ENCODE data around the gene FASTK. TPM values are rescaled to one million over a fixed set of nuclear protein-coding genes. Genes with fewer than 3 reads are reported as not detected.
A peak's percentile ranks its signal among the peaks of the same experiment; 100 is the strongest.

Gene FASTK
- total RNA-seq, 1 donor from 2014 or later, result 82.4 TPM

DNA sequence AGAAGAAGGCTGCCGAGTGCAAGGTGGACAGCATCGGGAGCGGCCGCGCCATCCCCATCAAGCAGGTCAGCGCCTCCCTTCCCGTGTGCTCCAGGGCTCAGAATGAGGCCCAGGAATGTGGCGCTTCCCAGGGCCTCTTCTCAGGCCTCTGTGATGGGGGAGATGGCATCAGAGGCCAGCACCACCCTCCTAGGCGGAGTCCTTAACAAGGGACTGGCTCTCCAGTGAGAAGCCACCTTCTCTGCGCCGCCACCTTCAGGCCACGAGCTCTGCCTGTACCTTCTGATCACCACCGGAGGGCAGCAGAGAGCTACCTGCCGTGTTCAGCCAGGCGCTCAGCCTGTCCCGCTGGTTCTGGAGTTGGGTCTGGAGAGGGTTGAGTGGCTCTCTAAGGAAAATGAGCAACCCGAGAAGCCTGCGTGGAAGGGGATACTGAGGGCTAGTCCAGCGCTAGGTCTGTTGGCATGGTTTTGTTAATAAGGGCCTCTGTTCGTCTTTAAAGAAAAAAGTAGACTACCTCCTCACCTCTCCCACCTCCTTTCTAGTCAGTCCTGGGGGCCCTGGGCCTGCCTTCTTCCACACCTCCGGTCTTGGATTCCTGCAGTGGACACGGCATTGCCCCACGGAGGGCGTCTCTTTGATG is 43.3 kb upstream of the FASTK start:
- H3K36me3 Mint-ChIP-seq (ENCODE audit: low read depth), result peaks cover 4% of the 10 kb centered on the region
- TF ChIP-seq, protein P1, sequence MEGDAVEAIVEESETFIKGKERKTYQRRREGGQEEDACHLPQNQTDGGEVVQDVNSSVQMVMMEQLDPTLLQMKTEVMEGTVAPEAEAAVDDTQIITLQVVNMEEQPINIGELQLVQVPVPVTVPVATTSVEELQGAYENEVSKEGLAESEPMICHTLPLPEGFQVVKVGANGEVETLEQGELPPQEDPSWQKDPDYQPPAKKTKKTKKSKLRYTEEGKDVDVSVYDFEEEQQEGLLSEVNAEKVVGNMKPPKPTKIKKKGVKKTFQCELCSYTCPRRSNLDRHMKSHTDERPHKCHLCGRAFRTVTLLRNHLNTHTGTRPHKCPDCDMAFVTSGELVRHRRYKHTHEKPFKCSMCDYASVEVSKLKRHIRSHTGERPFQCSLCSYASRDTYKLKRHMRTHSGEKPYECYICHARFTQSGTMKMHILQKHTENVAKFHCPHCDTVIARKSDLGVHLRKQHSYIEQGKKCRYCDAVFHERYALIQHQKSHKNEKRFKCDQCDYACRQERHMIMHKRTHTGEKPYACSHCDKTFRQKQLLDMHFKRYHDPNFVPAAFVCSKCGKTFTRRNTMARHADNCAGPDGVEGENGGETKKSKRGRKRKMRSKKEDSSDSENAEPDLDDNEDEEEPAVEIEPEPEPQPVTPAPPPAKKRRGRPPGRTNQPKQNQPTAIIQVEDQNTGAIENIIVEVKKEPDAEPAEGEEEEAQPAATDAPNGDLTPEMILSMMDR (conservative IDR thresholded peaks at IDR 0.05), result peak; percentile 99

DNA sequence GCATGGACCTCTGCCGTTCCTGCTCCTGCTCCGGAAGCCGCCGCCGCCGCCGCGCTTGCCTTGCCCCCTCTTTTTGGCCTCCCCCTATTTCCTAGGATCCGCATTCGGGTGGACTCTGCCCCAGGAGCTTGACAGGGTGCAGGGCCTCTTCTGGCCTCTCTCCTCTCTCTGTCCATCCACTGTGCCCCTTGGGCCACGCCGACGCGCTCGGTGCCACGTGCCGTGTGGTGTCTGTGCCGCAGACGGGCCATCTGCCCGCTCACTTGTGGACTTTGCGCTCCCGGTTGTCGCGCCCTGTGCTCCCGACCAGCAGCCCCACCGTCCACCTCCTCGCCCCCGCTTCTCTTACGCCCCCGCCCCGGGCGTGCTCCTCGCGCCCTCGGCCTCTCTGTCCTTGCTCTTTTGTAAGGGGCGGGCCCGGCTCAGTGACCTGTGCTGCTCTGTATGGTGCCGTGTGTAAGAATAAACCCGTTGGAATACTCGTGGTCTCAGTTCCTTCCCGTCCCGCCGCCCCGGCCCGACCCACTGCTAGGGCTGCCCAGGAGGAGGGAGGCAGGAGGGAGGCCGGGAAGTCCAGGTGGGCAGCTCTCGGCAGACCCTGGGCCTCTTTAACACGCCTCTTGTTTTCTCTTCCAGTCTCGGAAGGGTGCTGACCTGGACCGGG is 42.7 kb upstream of the FASTK start:
- peak overlapping the region; percentile 80 for H3K4me3 Mint-ChIP-seq
- no peaks in the 10 kb centered on the region for H3K27me3 Mint-ChIP-seq (ENCODE audit: low read depth)
- H3K9me3 Mint-ChIP-seq, result no peaks in the 10 kb centered on the region
- TF ChIP-seq, protein P1 (conservative IDR thresholded peaks at IDR 0.05), result no peak
- peaks cover 29% of the 10 kb centered on the region for H3K4me1 Mint-ChIP-seq
- DNase-seq (ENCODE audit: low read depth, low spot score), result no peak
- no peak overlapping the region for H3K27ac Mint-ChIP-seq (ENCODE audit: unreplicated experiment)
- peaks cover 4% of the 10 kb centered on the region for H3K36me3 Mint-ChIP-seq (ENCODE audit: low read depth)

More for the DNA sequence above, 43.3 kb upstream of the FASTK start:
- peak overlapping the region; percentile 80 for H3K4me3 Mint-ChIP-seq
- no peaks in the 10 kb centered on the region for H3K9me3 Mint-ChIP-seq
- H3K27me3 Mint-ChIP-seq (ENCODE audit: low read depth), result no peaks in the 10 kb centered on the region
- H3K27ac Mint-ChIP-seq (ENCODE audit: unreplicated experiment), result no peak overlapping the region
- H3K4me1 Mint-ChIP-seq, result peaks cover 29% of the 10 kb centered on the region
- DNase-seq (ENCODE audit: low read depth, low spot score), result peak; percentile 85

DNA sequence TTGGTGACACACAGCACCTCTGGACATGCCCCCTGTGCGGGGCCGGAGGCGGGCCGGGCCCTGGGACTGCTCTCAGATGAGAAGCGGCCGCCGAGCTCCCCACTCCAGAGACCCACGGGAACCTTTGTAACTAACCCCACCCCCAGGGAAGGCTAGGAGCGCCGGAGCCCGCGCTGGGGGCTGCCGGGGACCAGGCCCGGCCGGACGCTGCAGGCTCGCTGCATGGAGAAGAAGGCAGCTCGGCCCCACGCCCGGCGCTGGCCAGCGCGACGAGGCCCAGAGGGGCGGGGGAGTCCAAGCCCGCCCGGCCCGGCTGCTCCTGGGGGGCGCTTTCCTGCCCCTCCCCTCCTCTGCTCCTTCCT is 42.2 kb upstream of the FASTK start:
- Mint-ChIP-seq H3K4me1 (peaks cover 26% of the 10 kb centered on the region), H3K27ac (ENCODE audit: unreplicated experiment) (no peak overlapping the region), H3K36me3 (ENCODE audit: low read depth) (peaks cover 4% of the 10 kb centered on the region), H3K9me3 (no peaks in the 10 kb centered on the region), H3K27me3 (ENCODE audit: low read depth) (no peaks in the 10 kb centered on the region), H3K4me3 (no peak overlapping the region)
- TF ChIP-seq, protein P1 (conservative IDR thresholded peaks at IDR 0.05), result no peak
- no peak for DNase-seq (ENCODE audit: low read depth, low spot score)

DNA sequence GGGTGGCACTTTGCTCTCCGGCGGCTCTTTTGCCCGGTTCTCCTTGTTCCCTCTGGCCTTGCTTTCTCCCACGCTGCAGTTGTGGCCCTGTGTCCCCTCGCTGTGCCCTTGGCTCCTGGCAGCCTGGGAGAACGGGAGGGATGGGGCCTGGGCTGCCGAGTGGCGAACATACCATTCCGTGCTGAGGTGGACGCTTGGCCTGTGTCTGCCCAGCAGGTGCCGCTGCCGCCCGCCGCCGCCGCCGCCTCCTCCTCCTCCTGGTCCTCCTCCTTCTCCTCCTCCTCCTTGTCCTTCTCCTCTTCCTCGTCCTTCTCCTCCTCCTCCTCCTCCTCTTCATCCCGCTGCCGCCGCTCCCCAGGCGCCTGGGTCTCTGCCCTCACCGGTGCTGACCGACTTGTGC is 41.7 kb upstream of the FASTK start:
- TF ChIP-seq, protein P1 (conservative IDR thresholded peaks at IDR 0.05), result no peak
- DNase-seq (ENCODE audit: low read depth, low spot score), result no peak
- H3K27ac Mint-ChIP-seq (ENCODE audit: unreplicated experiment), result no peak overlapping the region
- H3K27me3 Mint-ChIP-seq (ENCODE audit: low read depth), result no peaks in the 10 kb centered on the region
- H3K4me3 Mint-ChIP-seq, result no peak overlapping the region
- H3K4me1 Mint-ChIP-seq, result peaks cover 23% of the 10 kb centered on the region
- H3K36me3 Mint-ChIP-seq (ENCODE audit: low read depth), result peaks cover 4% of the 10 kb centered on the region
- H3K9me3 Mint-ChIP-seq, result no peaks in the 10 kb centered on the region

DNA sequence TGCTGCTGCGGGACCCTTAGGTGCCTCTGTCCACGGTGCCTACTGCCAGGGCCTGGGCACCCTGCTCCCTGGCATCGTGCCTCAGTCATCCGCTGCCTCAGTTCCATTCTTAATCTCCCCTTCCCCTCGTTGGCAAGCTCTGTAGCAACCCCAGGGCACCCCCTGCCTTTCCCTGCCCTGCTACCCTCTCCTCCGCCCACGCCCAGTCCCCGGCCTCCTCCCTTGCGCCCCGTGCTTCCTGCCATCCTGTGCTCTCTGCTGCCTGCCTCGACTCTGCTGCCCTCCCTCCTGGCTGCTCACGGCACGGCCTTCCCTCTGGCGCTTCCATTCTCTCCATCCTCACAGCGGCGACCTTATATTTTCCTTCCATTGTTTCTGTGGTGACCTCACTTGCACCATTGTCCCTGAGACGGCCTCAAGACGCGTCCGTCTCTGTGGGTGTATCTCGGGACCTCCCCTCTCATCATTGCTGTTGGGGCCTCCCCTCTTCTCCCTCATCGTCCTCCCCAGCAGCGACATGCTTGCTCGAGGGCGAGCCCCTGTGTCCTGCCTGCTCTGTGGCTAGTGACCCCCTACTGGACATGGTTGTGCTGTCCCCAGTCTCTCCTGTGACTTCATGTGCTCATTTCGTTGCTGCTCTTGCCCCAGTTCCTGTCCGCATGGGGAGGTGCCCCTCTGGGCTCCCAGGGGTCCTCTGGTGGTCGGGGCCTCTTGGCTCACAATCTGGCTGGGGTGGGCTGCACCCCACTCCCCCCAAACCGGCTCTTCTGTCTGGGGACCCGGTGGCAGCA is 41.0 kb upstream of the FASTK start:
- peaks cover 23% of the 10 kb centered on the region for H3K4me1 Mint-ChIP-seq
- H3K9me3 Mint-ChIP-seq, result no peaks in the 10 kb centered on the region
- no peaks in the 10 kb centered on the region for H3K27me3 Mint-ChIP-seq (ENCODE audit: low read depth)
- DNase-seq (ENCODE audit: low read depth, low spot score), result no peak
- no peak overlapping the region for H3K4me3 Mint-ChIP-seq
- no peak overlapping the region for H3K27ac Mint-ChIP-seq (ENCODE audit: unreplicated experiment)
- peaks cover 4% of the 10 kb centered on the region for H3K36me3 Mint-ChIP-seq (ENCODE audit: low read depth)
- TF ChIP-seq, protein P1 (conservative IDR thresholded peaks at IDR 0.05), result no peak
